IMR-90 (cell line): ENCODE data around the gene IFT52. TPM values are rescaled to one million over a fixed set of nuclear protein-coding genes. Genes with fewer than 3 reads are reported as not detected.

Experiments used
- ATAC-seq: fragments of 200-7000 bp; cut with Tn5 transposase; 2 replicates; pipeline ENCODE4 v1.9.1; 2020; ENCODE audit warnings: low read depth, mild to moderate bottlenecking, moderate library complexity
- BruUV-seq: library from RNA; stranded (reverse); fragments of 400-500 nt; replicated peaks from 2 replicates; lab custom pipeline; 2021; lab: Mats Ljungman, UMichigan
- CTCF ChIA-PET: fragments of 300-600 bp; formaldehyde crosslinking; extraction: SDS; loops from one replicate; lab custom pipeline; 2021; ENCODE audit warnings: antibody characterized with exemption; lab: Yijun Ruan, JAX
- POLR2A ChIA-PET: fragments of 300-600 bp; sonication (Branson Sonifier 250); formaldehyde crosslinking; loops from one replicate; lab custom pipeline; 2022; ENCODE audit warnings: antibody characterized with exemption; ENCODE audit not compliant: unreplicated experiment; lab: Charles Lee
- DNase-seq: peaks from one replicate; pipeline ENCODE4 v3.0.0; 2013
- H2AFZ ChIP-seq: replicated peaks from 2 replicates; pipeline ENCODE3; 2013; ENCODE audit warnings: low read length, mild to moderate bottlenecking; ENCODE audit not compliant: poor library complexity
- H2AK5ac ChIP-seq: 2 replicates; pipeline ENCODE4 v1.6.1; 2013; ENCODE audit warnings: low read depth, low read length, inconsistent platforms
- H2AK9ac ChIP-seq: replicated peaks from 2 replicates; pipeline ENCODE3; 2013; ENCODE audit warnings: mild to moderate bottlenecking, low read depth, low read length, moderate library complexity; ENCODE audit not compliant: poor library complexity
- H2BK120ac ChIP-seq: 2 replicates; pipeline ENCODE4 v1.6.1; 2013; ENCODE audit warnings: low read depth, low read length, inconsistent platforms
- H2BK15ac ChIP-seq: 3 replicates; pipeline ENCODE4 v1.6.1; 2013; ENCODE audit warnings: low read depth, low read length, inconsistent platforms
- H2BK20ac ChIP-seq: 2 replicates; pipeline ENCODE4 v1.6.1; 2013; ENCODE audit warnings: low read depth, mild to moderate bottlenecking, inconsistent platforms, low read length, moderate library complexity
- H2BK5ac ChIP-seq: 2 replicates; pipeline ENCODE4 v1.6.1; 2013; ENCODE audit warnings: mild to moderate bottlenecking, low read depth, low read length, inconsistent platforms; ENCODE audit not compliant: poor library complexity, severe bottlenecking
- H3K14ac ChIP-seq: replicated peaks from 2 replicates; pipeline ENCODE4 v1.6.1; 2013; ENCODE audit warnings: low read depth, low read length, inconsistent platforms
- H3K18ac ChIP-seq: 2 replicates; pipeline ENCODE4 v1.6.1; 2013; ENCODE audit warnings: low read depth, low read length, control low read depth
- H3K23ac ChIP-seq: 2 replicates; pipeline ENCODE4 v1.6.1; 2013; ENCODE audit warnings: low read depth, low read length, inconsistent platforms
- H3K27ac ChIP-seq: 2 replicates; pipeline ENCODE4 v1.5.1; 2013; ENCODE audit warnings: mild to moderate bottlenecking, control low read depth, low read length; ENCODE audit not compliant: insufficient read depth
- H3K27me3 ChIP-seq: 2 replicates; pipeline ENCODE4 v1.6.1; 2013; ENCODE audit warnings: low read length; ENCODE audit not compliant: control insufficient read depth, insufficient read depth
- H3K36me3 ChIP-seq: 2 replicates; pipeline ENCODE4 v1.6.1; 2013; ENCODE audit warnings: low read length, mixed read lengths; ENCODE audit not compliant: control insufficient read depth, insufficient read depth
- H3K4ac ChIP-seq: 2 replicates; pipeline ENCODE4 v1.6.1; 2013; ENCODE audit warnings: low read depth, low read length, inconsistent platforms
- H3K4me1 ChIP-seq: 2 replicates; pipeline ENCODE4 v1.6.1; 2013; ENCODE audit warnings: low read length, mixed read lengths; ENCODE audit not compliant: control insufficient read depth, insufficient read depth
- H3K4me2 ChIP-seq: 2 replicates; pipeline ENCODE4 v1.6.1; 2013; ENCODE audit warnings: low read depth, mild to moderate bottlenecking, control low read depth, low read length, moderate library complexity
- H3K4me3 ChIP-seq: 2 replicates; pipeline ENCODE4 v1.5.1; 2013; ENCODE audit warnings: low read depth, mild to moderate bottlenecking, control low read depth, low read length, moderate library complexity; ENCODE audit not compliant: insufficient read depth
- H3K56ac ChIP-seq: 2 replicates; pipeline ENCODE4 v1.6.1; 2013; ENCODE audit warnings: low read length, inconsistent platforms; ENCODE audit not compliant: insufficient read depth; ENCODE audit errors: extremely low read depth
- H3K79me1 ChIP-seq, 2 experiments: 2 replicates each; pipeline ENCODE4 v1.6.1; 2013; ENCODE audit warnings: low read length in 2 of 2, inconsistent platforms in 1 of 2, low read depth in 1 of 2
- H3K9ac ChIP-seq: 2 replicates; pipeline ENCODE4 v1.6.1; 2013; ENCODE audit warnings: low read depth, low read length, control low read depth
- H3K9me1 ChIP-seq: 2 replicates; pipeline ENCODE4 v1.6.1; 2013; ENCODE audit warnings: low read length, inconsistent platforms; ENCODE audit not compliant: insufficient read depth
- H3K9me3 ChIP-seq: 2 replicates; pipeline ENCODE4 v1.6.1; 2013; ENCODE audit warnings: low read length; ENCODE audit not compliant: control insufficient read depth, insufficient read depth
- H4K20me1 ChIP-seq: 2 replicates; pipeline ENCODE4 v1.6.1; 2013; ENCODE audit warnings: low read length, inconsistent platforms; ENCODE audit not compliant: insufficient read depth
- H4K5ac ChIP-seq: 2 replicates; pipeline ENCODE4 v1.6.1; 2013; ENCODE audit warnings: mild to moderate bottlenecking, low read depth, low read length, control low read depth
- H4K8ac ChIP-seq, 2 experiments: 2 replicates each; pipeline ENCODE4 v1.6.1; 2013; ENCODE audit warnings: low read depth in 2 of 2, low read length in 2 of 2, control low read depth in 1 of 2, inconsistent platforms in 1 of 2
- H4K91ac ChIP-seq: 2 replicates; pipeline ENCODE4 v1.6.1; 2013; ENCODE audit warnings: low read depth, low read length, inconsistent platforms; ENCODE audit not compliant: insufficient read depth
- BHLHE40 ChIP-seq: fragments of 150-350 bp; IDR thresholded peaks from 2 replicates; pipeline ENCODE4 v1.6.1; 2016; ENCODE audit warnings: mild to moderate bottlenecking, low read depth, low read length
- CEBPB ChIP-seq: IDR thresholded peaks from 2 replicates; pipeline ENCODE4 v1.6.1; 2012; ENCODE audit warnings: low read depth, low read length, improper control_type of control experiment
- CHD1 ChIP-seq: IDR thresholded peaks from 2 replicates; pipeline ENCODE4 v1.6.1; 2012; ENCODE audit warnings: low read depth, low read length, improper control_type of control experiment
- CTCF ChIP-seq: conservative IDR thresholded peaks from 2 replicates; pipeline ENCODE4 v1.5.1; 2012; ENCODE audit warnings: mild to moderate bottlenecking, low read depth, low read length, improper control_type of control experiment
- ELK1 ChIP-seq: fragments of 150-350 bp; IDR thresholded peaks from 2 replicates; pipeline ENCODE4 v1.6.1; 2016; ENCODE audit warnings: low read depth, mild to moderate bottlenecking, low read length, moderate library complexity, borderline replicate concordance
- FOS ChIP-seq: fragments of 150-350 bp; IDR thresholded peaks from 2 replicates; pipeline ENCODE4 v1.6.1; 2016; ENCODE audit warnings: low read depth, low read length
- MAFK ChIP-seq: IDR thresholded peaks from 2 replicates; pipeline ENCODE4 v1.6.1; 2012; ENCODE audit warnings: low read depth, low read length, improper control_type of control experiment
- MAZ ChIP-seq: IDR thresholded peaks from 2 replicates; pipeline ENCODE4 v1.6.1; 2012; ENCODE audit warnings: low read depth, mild to moderate bottlenecking, low read length, improper control_type of control experiment, moderate library complexity, borderline replicate concordance
- MXI1 ChIP-seq: IDR thresholded peaks from 2 replicates; pipeline ENCODE4 v1.6.1; 2012; ENCODE audit warnings: low read depth, mild to moderate bottlenecking, low read length, moderate library complexity, borderline replicate concordance
- NFE2L2 ChIP-seq: fragments of 150-350 bp; IDR thresholded peaks from 2 replicates; pipeline ENCODE4 v1.6.1; 2016; ENCODE audit warnings: low read depth, mild to moderate bottlenecking, low read length
- POLR2A ChIP-seq: IDR thresholded peaks from 2 replicates; pipeline ENCODE4 v1.6.1; 2012; ENCODE audit warnings: mild to moderate bottlenecking, low read depth, low read length
- RAD21 ChIP-seq: IDR thresholded peaks from 2 replicates; pipeline ENCODE4 v1.6.1; 2012; ENCODE audit warnings: low read length, improper control_type of control experiment
- RCOR1 ChIP-seq: IDR thresholded peaks from 2 replicates; pipeline ENCODE4 v1.6.1; 2012; ENCODE audit warnings: mild to moderate bottlenecking, low read length, improper control_type of control experiment; ENCODE audit not compliant: insufficient replicate concordance
- RFX5 ChIP-seq: IDR thresholded peaks from 2 replicates; pipeline ENCODE4 v1.8.0; 2012; ENCODE audit warnings: low read depth, mild to moderate bottlenecking, low read length, moderate library complexity
- SMC3 ChIP-seq: fragments of 150-350 bp; IDR thresholded peaks from 2 replicates; pipeline ENCODE4 v1.6.1; 2016; ENCODE audit warnings: low read depth, mild to moderate bottlenecking, antibody characterized with exemption, low read length, moderate library complexity
- USF2 ChIP-seq: fragments of 150-350 bp; IDR thresholded peaks from 2 replicates; pipeline ENCODE4 v1.6.1; 2017; ENCODE audit warnings: mild to moderate bottlenecking, antibody characterized with exemption, low read length, low read depth
- WGBS, 2 experiments: methylation state at CpG; one replicate each; pipeline versions ENCODE4 v1.1.5 to v1.1.7; 2013; ENCODE audit warnings: missing lambda C conversion rate in 2 of 2; ENCODE audit not compliant: insufficient read length in 1 of 2; ENCODE audit errors: extremely low coverage in 2 of 2; 5-methylcytosine and 5-hydroxymethylcytosine counted together
- dilution Hi-C: fragments of 300-500 bp; cut with HindIII; formaldehyde crosslinking; loops from one replicate; pipeline ENCODE4 v1.14.3; 2018; ENCODE audit warnings: low sequenced_read_pairs; ENCODE audit not compliant: unreplicated experiment
- in situ Hi-C: fragments of 300-500 bp; cut with MboI; formaldehyde crosslinking; loops from 3 replicates; pipeline ENCODE4 v1.14.3; 2019; ENCODE audit warnings: low sequenced_read_pairs, inconsistent platforms, mixed read lengths
- intact Hi-C: fragments of 100-400 bp; cut with micrococcal nuclease; formaldehyde crosslinking; loops from 2 replicates; pipeline ENCODE4 v1.10.0; 2022
- polyA plus RNA-seq, 3 experiments: library from polyadenylated mRNA; depleted of rRNA; stranded (reverse); fragments of >200 nt; gene quantifications; 2 replicates each; pipeline ENCODE4 v1.2.3, GENCODE V29; 2012; ENCODE audit warnings: low replicate concordance in 1 of 3
- total RNA-seq: library from RNA; depleted of rRNA; stranded (reverse); fragments of >200 nt; gene quantifications from 2 replicates; pipeline ENCODE4 v1.2.3, GENCODE V29; 2012

Gene IFT52
- total and polyA plus RNA-seq, 2 of the 4 experiments (the other 2 are of a cell fraction), result 31.2 to 55.6 TPM

GRCh38 chr20:43681468-43681942 is 90.8 kb downstream of the IFT52 start:
- Histone ChIP-seq H2BK120ac (no peak overlapping the region), H3K14ac (no peak overlapping the region), H3K4me1 (no peaks in the 10 kb centered on the region), H3K4me3 (no peak overlapping the region), H3K27me3 (no peaks in the 10 kb centered on the region), H3K9ac (no peak overlapping the region), H4K91ac (no peak overlapping the region), H2BK5ac (no peak overlapping the region), H4K8ac (no peak overlapping the region), H4K5ac (no peak overlapping the region), H2AK5ac (no peak overlapping the region), H4K20me1 (no peaks in the 10 kb centered on the region), H3K36me3 (no peaks in the 10 kb centered on the region; the same call in 1 of the 2 replicates), H2BK20ac (no peak overlapping the region), H2BK15ac (no peak overlapping the region), H3K79me1 (peaks cover 0 to 10% of the 10 kb centered on the region in 2 experiments; a peak in 2 of 4 replicates), H3K27ac (no peak overlapping the region), H3K9me3 (no peaks in the 10 kb centered on the region), H3K23ac (no peak overlapping the region), H3K4ac (no peak overlapping the region), H3K18ac (no peak overlapping the region), H3K9me1 (peaks cover 7% of the 10 kb centered on the region; the same call in 1 of the 2 replicates), H2AFZ (no peak overlapping the region), H3K4me2 (no peak overlapping the region), H2AK9ac (no peak overlapping the region), H3K56ac (no peak overlapping the region)
- ATAC-seq, result no peak
- ChIA-PET POLR2A (no interaction called here), CTCF (interaction anchor here (1.2 to 1.6 kb wide), 2 partner anchors 10 to 143 kb away, joined by 3 to 4 read pairs; no protein-coding TSS in a partner anchor)
- in situ Hi-C loops, result no loop called here
- dilution Hi-C loops, result no loop called here
- BruUV-seq, result no TSS peak
- intact Hi-C loops, result no loop called here
- TF ChIP-seq ELK1 (no peak), RFX5 (no peak), FOS (no peak), CTCF (no peak), MXI1 (no peak), CHD1 (no peak), POLR2A (no peak), CEBPB (no peak), USF2 (no peak), RAD21 (no peak), NFE2L2 (no peak), BHLHE40 (no peak), MAFK (no peak), RCOR1 (no peak), SMC3 (no peak), MAZ (no peak)
- 89% methylated on average over 5 of the region's 8 CpGs; no CpG with 5 or more reads in 1 of the 2 experiments for WGBS, 2 experiments
- DNase-seq, result no peak
